SU-DHL-6 (cell line): ENCODE data around the gene CATSPERD.

Source experiments
- H2AFZ ChIP-seq: fragments of 200-600 bp; sonication (generic); 2 replicates; pipeline ENCODE4 v1.6.1; 2014; ENCODE audit warnings: low read depth, mild to moderate bottlenecking, moderate library complexity, mixed read lengths, antibody characterized with exemption, low read length; ENCODE audit not compliant: severe bottlenecking
- H3F3A ChIP-seq: fragments of 200-600 bp; shearing (Covaris generic); 2 replicates; pipeline ENCODE4 v1.6.0; 2016; ENCODE audit warnings: antibody characterized with exemption, mild to moderate bottlenecking; ENCODE audit not compliant: insufficient read depth
- H3K27ac ChIP-seq: fragments of 200-600 bp; sonication (generic); 2 replicates; pipeline ENCODE4 v1.5.1; 2016; ENCODE audit warnings: low read depth, mild to moderate bottlenecking, low read length, moderate library complexity, mixed read lengths
- H3K27me3 ChIP-seq: fragments of 200-600 bp; sonication (generic), shearing (Covaris generic); 2 replicates; pipeline ENCODE4 v1.6.0; 2014; ENCODE audit warnings: mild to moderate bottlenecking, low read length
- H3K36me3 ChIP-seq: fragments of 200-600 bp; sonication (generic); 2 replicates; pipeline ENCODE4 v1.6.1; 2014; ENCODE audit warnings: mild to moderate bottlenecking, low read length, mixed read lengths
- H3K4me2 ChIP-seq: fragments of 300-600, 200-600 bp; shearing (Covaris generic), sonication (generic); 2 replicates; pipeline ENCODE4 v1.6.0; 2014; ENCODE audit warnings: low read length, low read depth, mild to moderate bottlenecking; ENCODE audit not compliant: poor library complexity, severe bottlenecking
- H3K4me3 ChIP-seq: fragments of 200-600 bp; sonication (generic); 2 replicates; pipeline ENCODE4 v1.5.1; 2014; ENCODE audit warnings: antibody characterized with exemption, low read length, mild to moderate bottlenecking, mixed read lengths; ENCODE audit not compliant: insufficient read depth, poor library complexity, severe bottlenecking
- H3K79me2 ChIP-seq: fragments of 200-600 bp; sonication (generic); 2 replicates; pipeline ENCODE4 v1.6.1; 2014; ENCODE audit warnings: mild to moderate bottlenecking, low read length, moderate library complexity; ENCODE audit not compliant: insufficient read depth
- H3K9ac ChIP-seq: fragments of 200-600 bp; sonication (generic); 2 replicates; pipeline ENCODE4 v1.7.0; 2014; ENCODE audit warnings: mild to moderate bottlenecking, low read length
- H3K9me2 ChIP-seq: fragments of 200-600 bp; sonication (generic); replicated peaks from 2 replicates; pipeline ENCODE4 v1.6.1; 2014; ENCODE audit warnings: low read length; ENCODE audit not compliant: insufficient read depth
- H3K9me3 ChIP-seq: fragments of 200-600 bp; sonication (generic); 2 replicates; pipeline ENCODE4 v1.6.1; 2014; ENCODE audit warnings: low read length, mixed read lengths; ENCODE audit not compliant: insufficient read depth
- H4K20me1 ChIP-seq: fragments of 200-600 bp; sonication (generic); 2 replicates; pipeline ENCODE4 v1.6.1; 2014; ENCODE audit warnings: low read depth, mild to moderate bottlenecking, antibody characterized with exemption, low read length, moderate library complexity, mixed read lengths
- EZH2phosphoT487 ChIP-seq: fragments of 200-600 bp; sonication (generic), shearing (Covaris generic); conservative IDR thresholded peaks from 2 replicates; pipeline ENCODE4 v1.6.1; 2018; ENCODE audit warnings: mild to moderate bottlenecking, antibody characterized with exemption, low read length, moderate library complexity, mixed read lengths
- TF ChIP-seq, protein P1 (sequence below): fragments of 200-600 bp; sonication (generic); IDR thresholded peaks from one replicate; pipeline ENCODE4 v1.5.1; 2017; ENCODE audit warnings: antibody characterized with exemption, mild to moderate bottlenecking, low read length, moderate library complexity; ENCODE audit not compliant: insufficient read depth, poor library complexity, severe bottlenecking

Gene CATSPERD

DNA sequence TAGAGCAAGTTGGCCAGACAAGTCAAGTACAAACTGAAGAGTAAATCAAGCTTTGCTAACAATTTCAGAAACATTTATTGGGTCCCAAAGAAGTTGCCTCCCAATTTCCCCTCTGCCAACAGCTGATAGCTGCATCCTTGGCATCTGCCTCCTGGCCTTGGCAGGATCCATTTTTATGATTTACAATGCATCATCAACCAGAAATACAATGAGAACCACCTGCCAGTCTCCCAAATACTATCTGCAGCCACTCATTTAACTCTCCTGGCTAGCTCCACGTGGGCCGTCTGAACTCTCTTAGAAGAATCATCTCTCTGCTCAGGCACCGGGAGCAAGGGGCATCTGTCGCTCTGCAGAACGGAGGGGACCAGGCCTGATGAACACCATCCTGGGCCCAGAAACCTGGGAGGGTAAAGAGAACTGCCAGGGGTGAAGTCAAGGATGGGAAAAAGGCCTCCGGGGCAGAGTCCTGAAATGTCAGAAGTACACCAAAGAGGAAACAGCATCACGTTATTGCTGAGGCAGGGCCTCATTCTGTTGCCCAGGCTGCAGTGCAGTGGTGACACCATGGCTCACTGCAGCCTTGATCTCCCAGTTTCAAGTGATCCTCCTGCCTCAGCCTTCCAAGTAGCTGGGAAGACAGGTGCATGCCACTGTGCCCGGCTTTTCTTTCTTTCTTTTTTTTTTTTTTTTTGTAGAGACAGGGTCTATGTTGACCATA lies 3.1 kb upstream of the CATSPERD start:
- H3K9me3 ChIP-seq = no peaks in the 10 kb centered on the region
- H3K9me2 ChIP-seq = no peaks in the 10 kb centered on the region
- peak overlapping the region; percentile 87 for H3K9ac ChIP-seq
- no peaks in the 10 kb centered on the region for H3K27me3 ChIP-seq
- H3K36me3 ChIP-seq = peaks cover 6% of the 10 kb centered on the region; the same call in 1 of the 2 replicates
- no peak overlapping the region for H3K27ac ChIP-seq
- H3F3A ChIP-seq = no peaks in the 10 kb centered on the region
- H4K20me1 ChIP-seq = peaks cover 12% of the 10 kb centered on the region
- H2AFZ ChIP-seq = no peak overlapping the region
- peaks cover 59% of the 10 kb centered on the region for H3K79me2 ChIP-seq
- H3K4me3 ChIP-seq = no peak overlapping the region
- peak overlapping the region; percentile 85 for H3K4me2 ChIP-seq
- TF ChIP-seq EZH2phosphoT487 = no peak
- TF ChIP-seq, protein P1, sequence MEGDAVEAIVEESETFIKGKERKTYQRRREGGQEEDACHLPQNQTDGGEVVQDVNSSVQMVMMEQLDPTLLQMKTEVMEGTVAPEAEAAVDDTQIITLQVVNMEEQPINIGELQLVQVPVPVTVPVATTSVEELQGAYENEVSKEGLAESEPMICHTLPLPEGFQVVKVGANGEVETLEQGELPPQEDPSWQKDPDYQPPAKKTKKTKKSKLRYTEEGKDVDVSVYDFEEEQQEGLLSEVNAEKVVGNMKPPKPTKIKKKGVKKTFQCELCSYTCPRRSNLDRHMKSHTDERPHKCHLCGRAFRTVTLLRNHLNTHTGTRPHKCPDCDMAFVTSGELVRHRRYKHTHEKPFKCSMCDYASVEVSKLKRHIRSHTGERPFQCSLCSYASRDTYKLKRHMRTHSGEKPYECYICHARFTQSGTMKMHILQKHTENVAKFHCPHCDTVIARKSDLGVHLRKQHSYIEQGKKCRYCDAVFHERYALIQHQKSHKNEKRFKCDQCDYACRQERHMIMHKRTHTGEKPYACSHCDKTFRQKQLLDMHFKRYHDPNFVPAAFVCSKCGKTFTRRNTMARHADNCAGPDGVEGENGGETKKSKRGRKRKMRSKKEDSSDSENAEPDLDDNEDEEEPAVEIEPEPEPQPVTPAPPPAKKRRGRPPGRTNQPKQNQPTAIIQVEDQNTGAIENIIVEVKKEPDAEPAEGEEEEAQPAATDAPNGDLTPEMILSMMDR = no peak

GRCh38 chr19:5718037-5718578 lies 2.3 kb upstream of the CATSPERD start:
- peak overlapping the region; percentile 81 for H3K4me3 ChIP-seq
- H3K79me2 ChIP-seq = peaks cover 59% of the 10 kb centered on the region
- TF ChIP-seq, protein P1 = no peak
- no peak for TF ChIP-seq EZH2phosphoT487
- H3F3A ChIP-seq = no peaks in the 10 kb centered on the region
- no peak overlapping the region for H2AFZ ChIP-seq
- H3K27ac ChIP-seq = peak overlapping the region; percentile 64
- no peaks in the 10 kb centered on the region for H3K27me3 ChIP-seq
- H4K20me1 ChIP-seq = peaks cover 12% of the 10 kb centered on the region
- peak overlapping the region; percentile 87 for H3K9ac ChIP-seq
- H3K9me3 ChIP-seq = no peaks in the 10 kb centered on the region
- peak overlapping the region; percentile 85 for H3K4me2 ChIP-seq
- peaks cover 6% of the 10 kb centered on the region; the same call in 1 of the 2 replicates for H3K36me3 ChIP-seq
- no peaks in the 10 kb centered on the region for H3K9me2 ChIP-seq

GRCh38 chr19:5718579-5719273 lies 1.7 kb upstream of the CATSPERD start:
- Histone ChIP-seq H3F3A (no peaks in the 10 kb centered on the region), H3K9me2 (no peaks in the 10 kb centered on the region), H4K20me1 (peaks cover 12% of the 10 kb centered on the region), H3K4me3 (peak overlapping the region; percentile 81), H3K9me3 (no peaks in the 10 kb centered on the region), H3K9ac (peak overlapping the region; percentile 87), H3K4me2 (peak overlapping the region; percentile 85), H3K27me3 (no peaks in the 10 kb centered on the region), H3K79me2 (peaks cover 57% of the 10 kb centered on the region), H3K36me3 (peaks cover 6% of the 10 kb centered on the region; the same call in 1 of the 2 replicates), H2AFZ (no peak overlapping the region), H3K27ac (peak overlapping the region; percentile 64)
- no peak for TF ChIP-seq EZH2phosphoT487
- TF ChIP-seq, protein P1 = no peak
